Measurements from ENCODE around the gene KMT2B.

The KMT2B gene

DNA sequence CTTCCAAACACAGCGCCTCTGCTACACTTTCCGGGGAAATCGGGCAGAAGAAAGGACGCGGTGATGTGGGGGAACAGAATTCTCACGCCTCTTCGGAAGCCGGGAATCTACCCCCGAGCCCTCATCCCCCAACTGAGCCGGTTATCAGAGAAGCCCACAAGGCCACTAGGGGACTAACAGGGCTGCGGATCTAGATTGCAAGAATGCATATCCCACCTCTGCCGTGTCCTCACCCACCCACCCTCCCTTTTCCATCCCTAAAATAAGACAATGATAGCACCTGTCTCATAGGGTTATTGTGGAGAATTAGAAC lies 23.4 kb downstream of the KMT2B start:
- in situ Hi-C loops (cut with MboI; ENCODE audit: low sequenced_read_pairs) = no loop called here

DNA sequence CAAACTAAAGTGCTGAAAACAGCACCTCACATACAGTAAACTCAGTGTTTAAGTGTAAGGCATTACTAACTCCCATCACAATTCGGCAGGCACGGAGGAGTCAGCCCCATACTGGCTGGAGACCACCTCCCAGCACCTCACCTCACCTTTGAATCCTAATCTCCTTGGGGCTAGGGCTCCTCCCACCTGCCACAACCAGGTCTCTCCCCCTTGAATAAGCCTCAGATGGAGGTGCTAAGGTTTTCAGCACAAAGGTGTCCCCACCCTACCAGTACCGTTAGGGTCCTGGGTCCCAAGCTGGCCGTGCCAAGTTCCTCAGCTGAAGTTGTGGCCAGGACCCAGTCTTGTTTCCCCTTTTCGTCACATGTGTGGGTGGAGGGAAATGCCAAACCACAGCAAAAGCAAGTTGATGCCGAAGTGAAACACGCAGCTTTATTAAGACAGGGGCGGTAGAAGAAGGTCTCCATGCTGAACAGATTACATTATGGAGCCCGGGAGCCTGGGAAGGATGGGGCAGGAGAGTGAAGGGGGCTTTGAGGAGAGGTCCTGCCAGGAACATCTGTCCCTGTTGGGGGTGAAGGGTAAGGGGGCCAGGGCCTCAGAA lies 24.4 kb downstream of the KMT2B start, which contains the start of gene IGFLR1:
Gene IGFLR1, minus strand, starts transcription at position 332 of the 604 bp plus-strand sequence. CDS start 1,272 bp downstream, outside the sequence.
- in situ Hi-C loops (cut with MboI; ENCODE audit: low sequenced_read_pairs) = no loop called here

- in situ Hi-C loops (cut with MboI; ENCODE audit: low sequenced_read_pairs) = no loop called here
Observed at GRCh38 chr19:35743640-35744429, 26.0 kb downstream of the KMT2B start.

GRCh38 chr19:35744430-35745327 lies 26.9 kb downstream of the KMT2B start:
- in situ Hi-C loops (cut with MboI; ENCODE audit: low sequenced_read_pairs) = no loop called here

DNA sequence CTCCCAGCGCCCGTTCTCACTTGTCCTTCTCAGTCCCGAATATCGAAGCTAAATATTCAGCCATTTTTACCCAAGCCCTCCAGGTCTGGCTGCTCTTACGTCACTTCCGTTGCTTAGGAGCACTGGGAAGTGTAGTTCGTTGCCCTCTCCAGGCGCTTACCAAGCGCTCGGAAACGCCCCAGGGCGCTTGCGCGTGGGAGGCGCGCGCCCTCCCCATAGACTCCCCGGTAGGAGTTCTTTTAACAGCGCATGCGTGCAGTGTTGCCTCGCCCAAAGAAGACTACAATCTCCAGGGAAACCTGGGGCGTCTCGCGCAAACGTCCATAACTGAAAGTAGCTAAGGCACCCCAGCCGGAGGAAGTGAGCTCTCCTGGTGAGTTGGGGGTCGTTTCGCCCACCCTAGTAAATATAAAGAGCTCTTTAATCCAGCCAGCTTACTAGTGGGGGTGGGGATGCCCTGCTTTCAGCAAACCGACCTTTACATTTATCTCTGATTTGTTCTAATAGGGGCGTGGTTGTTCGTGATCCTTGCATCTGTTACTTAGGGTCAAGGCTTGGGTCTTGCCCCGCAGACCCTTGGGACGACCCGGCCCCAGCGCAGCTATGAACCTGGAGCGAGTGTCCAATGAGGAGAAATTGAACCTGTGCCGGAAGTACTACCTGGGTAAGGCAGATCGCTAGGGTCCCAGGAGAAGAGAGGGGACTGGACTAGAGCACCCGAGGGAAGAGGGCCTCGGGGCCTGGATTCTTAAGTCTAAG lies 27.7 kb downstream of the KMT2B start, which contains the start of the genes PSENEN and U2AF1L4:
Gene PSENEN, plus strand, starts transcription at position 324 of the 759 bp plus-strand sequence. Its CDS starts 280 bp downstream, at position 604.
Gene U2AF1L4, minus strand, starts transcription at position 91 of the 759 bp plus-strand sequence. Its CDS starts 27 bp downstream, at position 64.
- in situ Hi-C loops (cut with MboI; ENCODE audit: low sequenced_read_pairs) = no loop called here

DNA sequence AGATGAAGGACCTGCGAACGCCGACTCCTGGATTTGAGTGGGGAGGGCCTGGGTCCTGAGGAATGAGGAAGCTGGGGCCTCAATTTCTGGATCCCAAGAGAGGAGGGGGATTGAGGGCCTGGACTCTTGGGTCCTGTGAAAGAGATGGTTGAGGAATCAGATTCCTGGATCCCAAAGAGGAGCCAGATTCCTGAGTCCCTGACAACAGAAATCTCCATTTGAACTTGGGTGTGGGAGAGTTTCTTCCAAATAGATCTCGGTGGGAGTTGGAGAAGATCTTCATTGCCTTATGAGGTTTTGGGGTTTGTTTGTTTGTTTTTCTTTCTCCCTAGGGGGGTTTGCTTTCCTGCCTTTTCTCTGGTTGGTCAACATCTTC lies 28.3 kb downstream of the KMT2B start:
- in situ Hi-C loops (cut with MboI; ENCODE audit: low sequenced_read_pairs) = no loop called here

DNA sequence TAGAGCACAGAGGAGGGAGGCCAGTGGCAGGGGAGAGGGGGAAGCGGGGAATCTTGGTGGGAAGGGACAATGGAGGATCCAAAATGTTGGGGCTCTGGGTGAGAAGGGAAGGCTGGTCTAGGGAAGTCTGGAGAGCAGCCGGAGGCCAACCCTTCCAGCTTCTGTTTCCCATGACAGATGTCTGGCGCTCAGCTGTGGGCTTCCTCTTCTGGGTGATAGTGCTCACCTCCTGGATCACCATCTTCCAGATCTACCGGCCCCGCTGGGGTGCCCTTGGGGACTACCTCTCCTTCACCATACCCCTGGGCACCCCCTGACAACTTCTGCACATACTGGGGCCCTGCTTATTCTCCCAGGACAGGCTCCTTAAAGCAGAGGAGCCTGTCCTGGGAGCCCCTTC lies 28.7 kb downstream of the KMT2B start:
- in situ Hi-C loops (cut with MboI; ENCODE audit: low sequenced_read_pairs) = no loop called here

- in situ Hi-C loops (cut with MboI; ENCODE audit: low sequenced_read_pairs) = no loop called here
Observed at GRCh38 chr19:35748106-35749020, 30.6 kb downstream of the KMT2B start, which contains the start of gene LIN37. Gene LIN37 (plus strand): TSS chr19:35748576. CDS start chr19:35748725, 149 bp downstream.

DNA sequence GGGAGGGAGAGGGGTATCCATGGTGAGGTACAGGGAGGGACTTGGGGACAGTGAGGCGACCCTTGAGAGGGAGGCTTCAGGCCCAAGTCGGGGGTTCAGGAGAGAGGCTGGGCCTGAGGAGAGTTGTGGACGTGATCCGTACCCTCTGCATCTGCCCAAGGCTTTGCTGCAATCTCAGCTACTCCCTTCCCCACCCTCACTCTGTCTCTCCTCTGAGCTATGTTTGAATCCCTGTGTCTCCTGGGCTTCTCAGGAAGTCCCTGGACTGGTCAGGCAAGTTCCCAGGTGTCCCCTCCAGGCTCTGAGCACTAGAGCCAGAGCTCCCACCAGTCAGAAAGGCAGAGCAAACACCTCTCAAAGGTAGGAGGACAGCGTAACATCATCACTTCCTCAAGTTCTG lies 32.4 kb downstream of the KMT2B start:
- in situ Hi-C loops (cut with MboI; ENCODE audit: low sequenced_read_pairs) = no loop called here

GRCh38 chr19:35751839-35752745 lies 34.3 kb downstream of the KMT2B start:
- in situ Hi-C loops (cut with MboI; ENCODE audit: low sequenced_read_pairs) = no loop called here

GRCh38 chr19:35752746-35753350 lies 35.0 kb downstream of the KMT2B start:
- in situ Hi-C loops (cut with MboI; ENCODE audit: low sequenced_read_pairs) = no loop called here

DNA sequence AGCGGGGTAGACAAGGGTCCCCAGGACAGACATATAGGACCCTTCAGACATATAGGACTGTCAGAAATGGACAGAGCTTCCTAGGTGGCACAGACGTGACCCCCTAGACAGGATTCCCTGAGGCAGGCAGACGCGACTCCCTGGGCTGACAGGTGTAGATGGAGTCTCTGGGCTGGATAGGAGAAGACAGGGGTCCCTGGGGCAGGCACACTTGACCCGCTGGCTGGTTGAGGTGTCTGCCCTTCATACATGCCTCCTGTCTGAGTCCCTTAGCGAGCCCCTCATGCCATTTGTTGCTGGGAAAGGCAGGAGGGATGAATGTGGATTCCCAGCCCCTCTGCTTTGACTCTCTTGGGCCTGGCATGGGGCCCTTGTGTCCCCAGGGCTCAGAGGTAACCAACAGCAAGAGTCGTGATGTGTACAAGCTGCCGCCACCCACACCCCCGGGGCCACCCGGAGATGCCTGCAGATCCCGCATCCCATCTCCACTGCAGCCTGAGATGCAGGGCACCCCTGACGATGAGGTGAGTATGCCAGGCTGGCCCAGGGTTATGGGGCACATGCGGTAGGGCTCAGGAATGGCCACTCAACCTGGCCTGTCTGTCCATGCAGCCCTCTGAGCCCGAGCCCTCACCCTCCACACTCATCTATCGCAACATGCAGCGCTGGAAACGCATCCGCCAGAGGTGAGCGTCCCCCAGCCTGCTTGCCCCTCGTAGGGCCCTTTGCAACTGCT lies 36.0 kb downstream of the KMT2B start:
- in situ Hi-C loops (cut with MboI; ENCODE audit: low sequenced_read_pairs) = no loop called here

DNA sequence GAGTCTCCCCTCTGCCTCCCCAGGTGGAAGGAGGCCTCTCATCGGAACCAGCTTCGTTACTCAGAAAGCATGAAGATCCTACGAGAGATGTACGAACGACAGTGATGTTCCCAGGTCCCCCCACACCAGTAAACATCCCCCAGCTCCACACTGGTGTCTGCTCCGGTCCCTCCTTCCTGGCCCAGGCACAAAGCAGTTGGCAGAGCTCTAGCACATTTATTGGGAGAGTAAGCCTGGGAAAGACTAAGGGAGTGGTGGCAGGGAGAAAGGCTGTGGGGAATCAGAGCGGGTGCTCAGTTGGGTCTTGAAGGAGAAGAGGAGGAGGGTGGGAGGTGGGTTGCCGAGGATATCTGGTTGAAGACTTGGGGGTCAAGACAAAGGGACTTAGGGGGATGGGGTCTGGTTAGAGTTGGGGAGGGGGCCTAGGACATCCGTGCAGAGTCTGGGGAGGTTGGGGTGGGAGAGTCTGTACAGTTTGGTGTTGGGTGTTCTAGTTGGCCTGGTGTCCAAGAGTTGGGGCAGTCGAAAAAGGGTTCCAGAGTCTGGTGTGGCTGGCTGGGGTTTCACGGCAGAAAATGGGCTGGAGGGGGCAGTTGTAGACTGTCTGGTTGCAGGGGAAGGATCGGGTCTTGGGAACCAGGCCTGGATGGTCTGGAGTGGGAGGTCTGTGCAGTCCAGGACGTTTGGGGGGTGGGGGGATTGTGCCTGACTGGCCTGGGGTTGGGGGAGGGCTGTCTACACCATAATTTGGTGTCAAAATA lies 36.7 kb downstream of the KMT2B start:
- in situ Hi-C loops (cut with MboI; ENCODE audit: low sequenced_read_pairs) = no loop called here

DNA sequence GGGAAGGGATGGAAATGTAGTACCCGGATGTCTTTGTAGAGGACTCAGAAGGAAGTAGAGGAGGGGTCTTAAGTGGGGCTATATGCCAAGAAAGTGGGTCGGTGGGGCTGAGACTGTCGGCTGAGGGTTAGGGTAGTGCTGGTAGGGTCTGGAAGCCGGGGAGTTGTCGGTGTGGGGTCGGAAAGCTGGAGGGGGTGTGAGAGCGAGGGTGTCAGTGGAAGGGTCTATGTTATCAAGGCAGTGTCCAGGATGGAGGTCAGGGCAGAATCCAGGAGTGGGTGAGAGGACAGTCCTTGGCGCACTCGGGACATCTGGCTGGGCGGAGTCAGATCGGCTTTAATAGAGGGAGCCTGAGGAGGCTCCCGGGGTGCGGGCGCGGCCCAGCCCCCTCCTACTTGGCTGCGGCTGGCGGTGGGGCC lies 37.3 kb downstream of the KMT2B start:
- in situ Hi-C loops (cut with MboI; ENCODE audit: low sequenced_read_pairs) = no loop called here

DNA sequence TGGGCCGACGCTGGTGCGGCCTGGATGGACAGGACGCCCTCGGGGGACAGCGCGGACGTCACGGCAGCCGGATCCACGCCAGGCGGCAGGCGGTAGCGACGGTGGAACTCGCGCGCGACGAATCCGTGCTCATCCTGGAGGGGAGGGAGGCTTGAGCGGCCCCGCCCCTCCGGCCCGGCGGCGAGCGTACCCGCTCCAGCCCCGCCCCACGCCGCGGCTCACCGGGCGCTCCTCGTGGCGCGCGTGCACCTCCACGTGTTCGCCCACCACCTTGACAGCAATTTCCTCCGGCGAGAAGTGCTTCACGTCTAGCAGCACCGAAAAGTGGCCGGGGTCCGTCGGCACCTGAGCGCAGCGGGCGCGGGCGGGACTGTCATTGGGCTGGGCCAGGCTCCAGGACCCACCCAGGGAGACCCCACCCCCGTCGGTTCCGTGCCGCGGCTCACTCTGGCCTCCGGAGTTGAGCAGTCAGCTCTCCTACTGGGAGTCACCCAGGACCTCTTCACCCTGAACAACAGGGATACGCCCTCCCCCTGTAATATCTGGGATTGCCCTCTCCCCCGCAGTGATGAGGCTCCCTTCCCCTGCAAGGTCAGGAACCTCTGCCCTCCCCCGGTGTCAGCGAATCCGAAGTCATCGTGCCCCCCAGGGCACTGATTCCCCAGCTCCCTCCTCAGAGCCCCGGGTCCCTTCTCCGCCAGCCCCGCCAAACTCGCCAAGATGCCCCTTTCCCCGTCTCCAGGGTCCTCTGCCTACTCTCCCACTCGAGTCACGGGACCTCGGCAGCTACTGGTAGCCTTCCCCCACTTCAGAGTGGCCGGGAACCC lies 38.0 kb downstream of the KMT2B start:
- in situ Hi-C loops (cut with MboI; ENCODE audit: low sequenced_read_pairs) = no loop called here
